Fibroblast of skin of back (primary cell): Measurements from ENCODE around the gene FANCM.
"Not testable (repeated sequence)": the region's sequence is repeated elsewhere in the genome, so short reads cannot be mapped to it uniquely, and the experiment has no call there.

Experiments used
- DNase-seq: peaks from one replicate; pipeline ENCODE4 v3.0.0-alpha.2; 2013

Gene FANCM

DNA sequence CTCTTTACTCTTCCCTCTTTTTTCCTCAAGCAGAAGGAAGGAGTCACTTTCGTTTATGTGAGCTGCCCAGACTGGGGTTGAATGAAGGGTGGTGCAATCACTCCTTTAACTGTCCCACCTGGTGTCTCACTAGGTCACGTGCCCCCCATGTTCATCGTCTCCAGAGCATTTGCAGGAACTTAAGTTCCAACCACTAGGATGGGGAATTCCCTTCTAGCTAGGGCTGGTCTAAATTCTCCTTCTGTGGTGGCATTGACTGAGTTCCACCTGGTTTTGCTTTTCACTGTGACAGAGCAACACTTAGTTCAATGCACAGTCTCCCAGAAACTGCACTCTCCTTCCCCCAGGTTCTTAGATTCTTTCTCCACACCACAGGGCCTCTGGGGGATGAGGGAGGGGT is 9.5 kb downstream of the FANCM start:
- no peak for DNase-seq

GRCh38 chr14:45149602-45150001 is 13.9 kb downstream of the FANCM start:
- DNase-seq = no peak

DNA sequence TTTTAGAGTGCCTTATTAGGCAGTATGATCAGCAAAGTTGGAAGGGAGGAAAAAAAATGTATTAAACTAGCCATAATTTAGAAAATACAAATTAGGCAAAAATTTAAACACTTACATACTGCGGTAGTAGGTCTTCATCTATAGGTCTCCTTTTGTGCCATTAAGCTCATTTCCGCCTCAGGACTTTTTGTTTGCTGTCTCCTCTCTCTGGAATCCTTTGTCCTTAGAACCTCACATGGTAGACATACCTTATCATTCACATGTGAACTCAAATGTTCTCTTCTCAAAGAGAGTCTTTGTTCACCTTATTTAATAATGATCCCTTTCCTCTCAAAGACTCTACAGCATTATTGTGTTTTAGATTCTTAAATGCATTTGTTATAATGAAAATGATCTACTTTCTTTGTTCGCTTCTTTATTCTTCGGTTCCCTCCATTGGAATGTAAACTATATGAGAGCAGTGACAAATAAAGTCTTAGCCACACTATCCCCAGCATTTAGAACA is 14.7 kb downstream of the FANCM start:
- DNase-seq = no peak

DNA sequence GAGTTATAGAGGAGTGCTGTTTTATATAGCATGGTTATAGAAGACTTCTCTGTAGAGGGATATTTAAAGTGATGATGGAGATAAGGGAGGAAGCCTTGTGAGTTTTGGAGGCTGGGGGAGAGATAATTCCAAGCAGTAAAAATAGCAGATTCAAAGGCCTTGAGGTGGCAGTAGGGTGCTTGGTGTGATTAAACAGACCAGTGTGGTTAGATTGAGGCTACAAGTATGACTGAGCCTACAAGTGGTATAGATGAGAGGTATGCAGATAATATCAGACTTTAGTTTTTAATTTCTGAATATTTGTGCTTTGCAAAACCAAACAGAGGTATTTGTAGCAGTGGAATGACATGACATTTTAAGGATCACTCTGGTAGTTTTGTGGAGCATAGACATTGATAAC is 20.3 kb downstream of the FANCM start:
- DNase-seq = peak; percentile 4

GRCh38 chr14:45169906-45170305 is 34.2 kb downstream of the FANCM start:
- DNase-seq = no peak

- peak; percentile 87 for DNase-seq
Measured at GRCh38 chr14:45177076-45177475, 41.3 kb downstream of the FANCM start.

DNA sequence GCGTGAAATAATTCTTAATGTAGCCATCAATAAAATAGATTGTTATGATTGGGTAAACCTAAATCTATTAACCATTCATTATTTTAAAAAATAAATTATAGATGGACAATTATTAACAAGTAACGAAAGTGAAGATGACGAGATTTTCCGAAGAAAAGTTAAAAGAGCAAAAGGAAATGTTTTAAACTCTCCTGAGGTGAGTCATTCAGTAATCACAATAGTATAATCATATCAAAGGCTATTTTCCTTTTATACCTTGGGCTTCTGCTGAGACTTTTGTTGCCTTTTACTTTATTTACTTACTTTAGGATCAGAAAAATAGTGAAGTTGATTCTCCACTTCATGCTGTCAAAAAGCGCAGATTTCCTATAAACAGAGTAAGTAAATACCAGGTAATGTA is 45.6 kb downstream of the FANCM start:
- DNase-seq = no peak

DNA sequence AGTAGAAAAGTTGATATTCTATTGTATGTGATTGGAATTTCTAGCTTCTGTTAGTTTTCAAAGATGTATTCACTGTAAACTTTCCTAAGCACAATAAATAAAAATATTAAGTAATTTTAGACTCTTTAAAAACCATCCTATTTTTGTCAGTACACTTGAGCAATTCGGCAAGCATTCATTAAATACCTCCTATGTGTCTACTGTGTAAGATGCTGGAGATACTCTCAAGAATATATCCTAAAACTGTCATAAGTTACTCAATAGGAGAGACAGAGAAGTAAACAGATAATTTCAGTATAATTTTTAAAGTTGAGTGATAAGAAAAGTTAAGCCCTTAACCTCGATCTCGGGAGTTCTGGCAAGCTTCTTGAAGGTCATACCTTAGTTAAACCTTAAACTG is 46.1 kb downstream of the FANCM start:
- DNase-seq = no peak

- DNase-seq = peak; percentile 48
Measured at GRCh38 chr14:45185100-45185814, 49.5 kb downstream of the FANCM start.

DNA sequence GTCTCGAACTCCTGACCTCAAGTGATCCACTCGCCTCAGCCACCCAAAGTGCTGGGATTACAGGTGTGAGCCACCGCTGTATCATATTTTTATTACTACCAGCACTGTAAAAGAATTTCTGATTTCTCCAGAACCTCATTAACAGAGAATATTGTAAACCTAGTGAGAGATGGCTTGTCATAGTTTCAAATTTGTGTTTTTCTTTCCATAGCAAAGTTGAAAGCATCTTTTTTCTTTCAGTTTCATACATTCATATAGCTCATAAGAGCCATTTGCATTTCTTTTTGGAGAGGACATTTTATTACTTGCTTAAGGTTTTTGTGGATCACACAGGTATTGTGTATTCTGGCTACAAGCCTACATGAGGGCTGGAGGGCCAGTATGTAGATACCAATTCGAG is 59.2 kb downstream of the FANCM start:
- DNase-seq = no peak

DNA sequence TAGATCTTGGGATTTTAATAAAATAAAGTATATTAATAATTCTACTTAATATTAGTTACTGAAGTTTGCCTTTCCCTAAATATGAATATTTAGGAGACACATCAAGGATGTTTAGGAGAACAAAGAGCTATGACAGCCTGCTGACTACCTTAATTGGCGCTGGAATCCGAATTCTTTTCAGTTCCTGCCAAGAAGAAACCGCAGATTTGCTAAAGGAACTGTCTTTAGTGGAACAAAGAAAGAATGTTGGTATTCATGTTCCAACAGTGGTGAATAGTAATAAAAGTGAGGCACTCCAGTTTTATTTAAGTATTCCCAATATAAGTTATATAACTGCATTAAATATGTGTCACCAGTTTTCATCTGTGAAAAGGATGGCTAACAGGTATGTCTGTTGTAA is 62.8 kb downstream of the FANCM start:
- peak; percentile 72 for DNase-seq

DNA sequence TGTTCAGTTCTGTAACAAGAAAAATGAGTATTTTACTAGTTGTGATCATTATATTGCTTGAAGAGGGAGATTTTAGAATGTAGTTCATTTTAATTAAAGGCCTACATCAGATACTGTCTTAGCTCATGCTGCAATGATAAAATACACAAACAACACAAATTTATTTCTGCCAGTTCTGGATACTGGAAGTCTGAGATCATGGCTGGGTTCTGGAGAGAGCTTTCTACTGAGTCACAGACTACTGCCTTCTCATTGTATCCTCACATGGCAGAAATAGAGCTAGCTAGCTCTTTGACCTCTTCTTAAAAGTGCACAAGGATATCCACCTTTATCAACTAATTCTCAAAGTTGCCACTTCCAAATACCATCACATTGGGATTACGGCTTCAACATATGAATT is 63.5 kb downstream of the FANCM start:
- peak; percentile 68 for DNase-seq

DNA sequence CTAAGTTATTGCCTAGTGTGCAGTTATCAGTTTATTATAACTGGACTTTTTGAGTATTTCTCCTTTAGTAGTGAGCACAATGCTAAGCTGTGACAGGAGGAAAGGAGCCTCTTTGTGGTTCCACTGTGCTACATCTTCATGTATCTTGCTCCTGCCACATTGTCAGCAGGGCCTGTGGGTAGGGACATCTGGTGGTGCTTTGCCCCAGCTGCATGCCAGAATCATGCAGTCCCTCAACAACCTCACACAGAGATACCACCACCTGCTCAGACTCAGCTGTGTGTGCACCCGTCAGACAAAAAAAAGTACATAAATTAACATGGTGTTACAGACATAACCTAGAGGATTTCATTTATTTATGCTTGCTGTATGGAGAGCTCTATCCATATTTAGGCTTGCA is 66.2 kb downstream of the FANCM start:
- DNase-seq = peak; percentile 16

GRCh38 chr14:45204241-45204640 is 68.5 kb downstream of the FANCM start:
- DNase-seq = no peak

DNA sequence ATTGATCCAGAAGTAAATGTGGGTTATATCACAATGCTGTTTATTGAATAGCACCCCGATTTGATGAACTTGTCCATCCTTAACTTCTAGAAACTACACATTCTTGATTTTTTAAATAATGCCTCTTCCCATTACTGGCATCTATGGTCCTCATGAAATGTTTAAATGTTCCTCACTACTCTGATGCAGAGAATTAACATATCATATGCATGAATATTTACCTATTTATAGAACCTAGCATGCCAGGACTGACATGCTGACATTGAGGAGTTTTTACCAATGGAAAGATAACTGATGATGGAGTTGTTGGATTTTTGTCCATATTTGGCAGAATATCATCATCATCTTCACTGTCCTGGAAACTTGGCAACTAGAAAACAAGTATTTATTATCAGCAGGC is 74.4 kb downstream of the FANCM start:
- DNase-seq = no peak

GRCh38 chr14:45211295-45211694 is 75.6 kb downstream of the FANCM start:
- no peak for DNase-seq

DNA sequence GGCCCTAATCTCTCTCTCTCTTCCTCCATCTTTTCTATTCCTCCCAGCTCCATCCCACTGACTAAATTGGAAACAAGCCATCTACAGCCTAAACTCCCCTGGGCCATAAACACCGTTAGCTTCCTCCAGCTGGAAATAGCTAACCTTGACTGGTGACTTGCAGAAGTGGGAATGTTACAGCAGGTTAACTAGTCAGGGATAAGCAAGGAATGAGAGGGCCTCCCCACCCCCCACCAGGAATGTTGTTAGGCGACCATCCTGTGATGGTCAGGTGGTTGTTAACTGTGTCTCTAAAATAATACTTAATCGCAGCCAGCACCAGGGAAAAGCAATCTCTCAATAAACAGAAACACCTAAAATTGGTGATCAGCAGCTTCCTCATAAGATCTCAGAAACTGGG is 76.5 kb downstream of the FANCM start:
- DNase-seq = no peak

GRCh38 chr14:45213716-45214115 is 78.0 kb downstream of the FANCM start:
- DNase-seq = not testable (repeated sequence)

GRCh38 chr14:45214341-45214740 is 78.6 kb downstream of the FANCM start:
- DNase-seq = not testable (repeated sequence)

DNA sequence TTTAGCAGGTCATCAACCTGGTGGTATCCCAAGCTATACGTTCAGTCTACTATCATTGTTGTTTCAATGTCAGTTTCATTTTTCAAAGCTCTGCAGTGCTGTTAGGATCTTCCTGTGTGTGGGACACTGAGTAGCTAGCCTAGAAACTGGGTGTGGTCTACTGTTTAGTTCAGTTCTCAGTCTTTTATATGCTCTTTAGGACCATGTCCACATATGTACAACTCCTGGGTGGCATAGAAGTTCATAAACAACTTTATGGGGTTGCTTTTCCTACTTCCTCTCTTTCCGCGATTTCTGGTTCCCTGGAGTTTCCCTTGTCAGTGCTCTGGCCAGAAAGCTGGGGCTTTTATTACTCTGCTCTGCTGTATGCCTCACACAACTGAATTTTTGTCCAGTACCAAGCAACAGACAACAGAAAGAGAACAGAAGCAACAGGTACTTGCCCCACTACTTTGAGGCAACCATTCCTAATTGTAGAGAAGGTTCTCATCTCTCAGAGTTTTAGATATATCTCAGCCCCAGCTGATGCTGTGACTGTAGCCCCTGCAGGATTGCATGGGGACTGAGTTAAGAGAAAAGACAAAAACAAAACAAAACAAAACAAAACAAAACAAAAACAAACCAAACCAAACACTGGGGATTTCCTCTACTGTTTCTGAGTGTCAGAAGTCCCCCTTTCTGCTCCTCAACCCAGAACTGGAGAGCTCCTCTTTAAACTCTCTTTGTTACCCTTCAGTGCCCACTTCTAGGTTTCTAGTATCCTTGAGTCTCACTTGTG is 86.9 kb downstream of the FANCM start:
- DNase-seq = no peak

DNA sequence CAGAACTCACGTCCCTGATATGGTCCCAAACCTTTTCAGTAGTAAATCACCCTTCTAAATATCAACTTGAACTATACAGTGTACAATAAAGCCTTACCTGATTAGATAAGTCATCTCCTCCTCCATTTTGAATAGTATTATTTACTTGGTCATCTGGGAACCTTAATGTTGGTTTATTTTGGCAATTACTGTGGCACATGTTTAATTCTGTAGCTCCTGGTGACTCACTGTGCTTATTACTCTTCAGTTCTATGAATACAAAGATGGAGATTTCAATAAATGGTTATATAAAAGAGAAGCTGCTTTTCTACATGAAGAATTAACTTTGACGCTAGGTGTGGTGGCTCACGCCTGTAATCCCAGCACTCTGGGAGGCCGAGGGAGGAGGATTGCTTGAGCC is 91.8 kb downstream of the FANCM start:
- DNase-seq = no peak

DNA sequence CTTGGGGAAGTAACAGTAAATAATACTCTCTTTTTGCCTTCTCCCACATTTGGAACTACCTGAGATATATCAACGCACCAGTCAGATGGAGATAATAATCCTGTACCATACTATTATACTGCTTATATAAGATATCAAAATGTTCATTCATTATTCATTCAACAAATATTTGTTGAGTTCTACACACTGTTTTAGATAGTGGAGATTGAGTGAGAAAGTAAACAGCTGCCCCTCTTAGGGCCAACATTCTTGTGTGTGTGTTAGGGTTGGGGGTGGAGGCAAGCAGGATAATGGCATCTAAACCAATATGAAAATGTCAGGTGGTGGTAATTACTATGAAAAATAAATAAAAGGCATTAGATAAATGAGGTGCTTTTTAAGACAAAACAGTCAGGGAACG is 103.3 kb downstream of the FANCM start:
- DNase-seq = no peak

GRCh38 chr14:45242706-45243105 is 107.0 kb downstream of the FANCM start:
- no peak for DNase-seq

DNA sequence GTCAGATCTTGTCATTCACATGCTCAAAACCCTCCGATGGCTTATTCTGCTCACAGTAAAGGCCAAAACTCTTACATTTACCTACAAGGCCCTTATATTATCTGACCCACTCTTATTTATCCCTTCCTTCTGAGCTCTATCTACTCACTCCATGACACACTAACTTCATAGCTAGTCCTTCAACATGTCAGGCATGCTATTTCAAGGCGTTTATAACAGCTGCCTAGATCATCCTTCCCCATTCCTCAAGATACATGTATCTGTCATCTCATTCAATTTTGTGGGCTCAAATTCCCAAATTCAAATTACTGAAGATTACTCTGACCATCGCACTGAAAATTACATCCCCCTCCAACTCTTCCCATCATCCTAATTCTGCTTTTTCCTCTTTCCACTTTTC is 110.4 kb downstream of the FANCM start:
- DNase-seq = no peak
